H1 (cell line): ENCODE measurements around the gene BRD1. TPM values are rescaled to one million over a fixed set of nuclear protein-coding genes. Genes with fewer than 3 reads are reported as not detected.

Experiments used
- FOSL1 ChIP-seq: IDR thresholded peaks from 2 replicates; pipeline ENCODE4 v1.6.1; 2011; ENCODE audit warnings: mild to moderate bottlenecking, low read depth, low read length, moderate library complexity; ENCODE audit not compliant: insufficient read depth
- MAFK ChIP-seq: IDR thresholded peaks from 2 replicates; pipeline ENCODE4 v1.6.1; 2012; ENCODE audit warnings: low read depth, mild to moderate bottlenecking, improper control_type of control experiment, low read length
- RAD21 ChIP-seq, 2 experiments: IDR thresholded peaks in 1 of 2; conservative IDR thresholded peaks in 1 of 2; 2 replicates each; pipeline ENCODE4 v1.6.1; 2011; ENCODE audit warnings: low read depth in 2 of 2, low read length in 2 of 2, improper control_type of control experiment in 1 of 2, inconsistent platforms in 1 of 2, mild to moderate bottlenecking in 1 of 2, moderate library complexity in 1 of 2
- RNF2 ChIP-seq: fragments of 200-900, 300-1000 bp; sonication (generic); IDR thresholded peaks from 2 replicates; pipeline ENCODE4 v1.7.1; 2016; ENCODE audit warnings: borderline replicate concordance, low read depth, mild to moderate bottlenecking, antibody characterized with exemption, low read length; ENCODE audit not compliant: poor library complexity, severe bottlenecking; ENCODE audit errors: missing control alignments
- RXRA ChIP-seq: IDR thresholded peaks from 2 replicates; pipeline ENCODE4 v1.6.1; 2011; ENCODE audit warnings: low read depth, mild to moderate bottlenecking, low read length, moderate library complexity; ENCODE audit not compliant: insufficient read depth
- SP1 ChIP-seq: IDR thresholded peaks from 2 replicates; pipeline ENCODE4 v1.6.1; 2011; ENCODE audit warnings: low read depth, low read length
- polyA plus RNA-seq, 7 experiments: library from polyadenylated mRNA; depleted of rRNA in 3 of 7; stranded (reverse) in 5 of 7; unstranded in 2 of 7; fragments of >200 nt in 5 of 7; fragments of 200-250 nt in 2 of 7; gene quantifications; 1 replicate in 5 of 7; 2 replicates in 1 of 7; 4 replicates in 1 of 7; pipeline versions ENCODE4 v1.2.1 to v1.2.3, GENCODE V29; 2011 to 2013; ENCODE audit warnings: missing spikeins in 2 of 7, mixed read lengths in 2 of 7
- total RNA-seq: library from RNA; stranded (reverse); fragmentation: NEBNext Ultra II Directional; extraction: Animal tissue kit (Norgen Biotek cat#: 25700); gene quantifications from 2 replicates; pipeline ENCODE4 v1.2.1, GENCODE V29; 2021
- TF ChIP-seq, protein P1 (sequence below): fragments of 300-600 bp; sonication (generic); IDR thresholded peaks from 2 replicates; pipeline ENCODE4 v1.7.1; 2012; ENCODE audit warnings: low read length, moderate library complexity, mild to moderate bottlenecking, inconsistent platforms; ENCODE audit not compliant: insufficient replicate concordance
- TF ChIP-seq, protein P2 (sequence below), 3 experiments: IDR thresholded peaks; 1 replicate in 2 of 3; 2 replicates in 1 of 3; pipeline versions ENCODE4 v1.5.1 to v1.6.1; 2011; ENCODE audit warnings: low read length in 3 of 3, mild to moderate bottlenecking in 3 of 3, inconsistent platforms in 2 of 3, low read depth in 1 of 3, moderate library complexity in 1 of 3; ENCODE audit not compliant: insufficient read depth in 1 of 3; ENCODE audit errors: control extremely low read depth in 1 of 3

Gene BRD1
- total and polyA plus RNA-seq, 2 of the 8 experiments (the other 6 are each of a cell fraction or from before 2014, with no cell fraction given): 6.8 to 34.0 TPM

DNA sequence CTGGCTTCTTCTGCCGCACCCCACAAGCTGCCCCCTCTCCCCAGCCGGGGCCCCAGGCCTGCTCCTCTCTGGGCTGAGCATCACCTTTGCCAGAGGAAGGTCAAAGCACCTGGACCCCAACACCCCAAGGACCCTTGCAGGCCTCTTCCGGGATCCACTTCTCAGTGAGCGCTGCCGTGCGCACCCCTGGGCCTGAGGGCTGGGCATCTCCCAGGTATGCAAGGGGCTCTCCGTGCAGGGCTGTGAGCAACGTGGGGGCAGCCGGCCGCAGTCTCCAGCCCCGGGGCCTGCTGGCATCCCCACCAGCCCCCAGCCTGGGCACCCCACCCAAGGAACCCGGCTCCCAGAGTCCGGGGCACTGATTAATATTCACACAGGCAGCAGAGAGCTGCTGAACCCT is 64.0 kb downstream of the BRD1 start (continued):
- TF ChIP-seq, protein P1, sequence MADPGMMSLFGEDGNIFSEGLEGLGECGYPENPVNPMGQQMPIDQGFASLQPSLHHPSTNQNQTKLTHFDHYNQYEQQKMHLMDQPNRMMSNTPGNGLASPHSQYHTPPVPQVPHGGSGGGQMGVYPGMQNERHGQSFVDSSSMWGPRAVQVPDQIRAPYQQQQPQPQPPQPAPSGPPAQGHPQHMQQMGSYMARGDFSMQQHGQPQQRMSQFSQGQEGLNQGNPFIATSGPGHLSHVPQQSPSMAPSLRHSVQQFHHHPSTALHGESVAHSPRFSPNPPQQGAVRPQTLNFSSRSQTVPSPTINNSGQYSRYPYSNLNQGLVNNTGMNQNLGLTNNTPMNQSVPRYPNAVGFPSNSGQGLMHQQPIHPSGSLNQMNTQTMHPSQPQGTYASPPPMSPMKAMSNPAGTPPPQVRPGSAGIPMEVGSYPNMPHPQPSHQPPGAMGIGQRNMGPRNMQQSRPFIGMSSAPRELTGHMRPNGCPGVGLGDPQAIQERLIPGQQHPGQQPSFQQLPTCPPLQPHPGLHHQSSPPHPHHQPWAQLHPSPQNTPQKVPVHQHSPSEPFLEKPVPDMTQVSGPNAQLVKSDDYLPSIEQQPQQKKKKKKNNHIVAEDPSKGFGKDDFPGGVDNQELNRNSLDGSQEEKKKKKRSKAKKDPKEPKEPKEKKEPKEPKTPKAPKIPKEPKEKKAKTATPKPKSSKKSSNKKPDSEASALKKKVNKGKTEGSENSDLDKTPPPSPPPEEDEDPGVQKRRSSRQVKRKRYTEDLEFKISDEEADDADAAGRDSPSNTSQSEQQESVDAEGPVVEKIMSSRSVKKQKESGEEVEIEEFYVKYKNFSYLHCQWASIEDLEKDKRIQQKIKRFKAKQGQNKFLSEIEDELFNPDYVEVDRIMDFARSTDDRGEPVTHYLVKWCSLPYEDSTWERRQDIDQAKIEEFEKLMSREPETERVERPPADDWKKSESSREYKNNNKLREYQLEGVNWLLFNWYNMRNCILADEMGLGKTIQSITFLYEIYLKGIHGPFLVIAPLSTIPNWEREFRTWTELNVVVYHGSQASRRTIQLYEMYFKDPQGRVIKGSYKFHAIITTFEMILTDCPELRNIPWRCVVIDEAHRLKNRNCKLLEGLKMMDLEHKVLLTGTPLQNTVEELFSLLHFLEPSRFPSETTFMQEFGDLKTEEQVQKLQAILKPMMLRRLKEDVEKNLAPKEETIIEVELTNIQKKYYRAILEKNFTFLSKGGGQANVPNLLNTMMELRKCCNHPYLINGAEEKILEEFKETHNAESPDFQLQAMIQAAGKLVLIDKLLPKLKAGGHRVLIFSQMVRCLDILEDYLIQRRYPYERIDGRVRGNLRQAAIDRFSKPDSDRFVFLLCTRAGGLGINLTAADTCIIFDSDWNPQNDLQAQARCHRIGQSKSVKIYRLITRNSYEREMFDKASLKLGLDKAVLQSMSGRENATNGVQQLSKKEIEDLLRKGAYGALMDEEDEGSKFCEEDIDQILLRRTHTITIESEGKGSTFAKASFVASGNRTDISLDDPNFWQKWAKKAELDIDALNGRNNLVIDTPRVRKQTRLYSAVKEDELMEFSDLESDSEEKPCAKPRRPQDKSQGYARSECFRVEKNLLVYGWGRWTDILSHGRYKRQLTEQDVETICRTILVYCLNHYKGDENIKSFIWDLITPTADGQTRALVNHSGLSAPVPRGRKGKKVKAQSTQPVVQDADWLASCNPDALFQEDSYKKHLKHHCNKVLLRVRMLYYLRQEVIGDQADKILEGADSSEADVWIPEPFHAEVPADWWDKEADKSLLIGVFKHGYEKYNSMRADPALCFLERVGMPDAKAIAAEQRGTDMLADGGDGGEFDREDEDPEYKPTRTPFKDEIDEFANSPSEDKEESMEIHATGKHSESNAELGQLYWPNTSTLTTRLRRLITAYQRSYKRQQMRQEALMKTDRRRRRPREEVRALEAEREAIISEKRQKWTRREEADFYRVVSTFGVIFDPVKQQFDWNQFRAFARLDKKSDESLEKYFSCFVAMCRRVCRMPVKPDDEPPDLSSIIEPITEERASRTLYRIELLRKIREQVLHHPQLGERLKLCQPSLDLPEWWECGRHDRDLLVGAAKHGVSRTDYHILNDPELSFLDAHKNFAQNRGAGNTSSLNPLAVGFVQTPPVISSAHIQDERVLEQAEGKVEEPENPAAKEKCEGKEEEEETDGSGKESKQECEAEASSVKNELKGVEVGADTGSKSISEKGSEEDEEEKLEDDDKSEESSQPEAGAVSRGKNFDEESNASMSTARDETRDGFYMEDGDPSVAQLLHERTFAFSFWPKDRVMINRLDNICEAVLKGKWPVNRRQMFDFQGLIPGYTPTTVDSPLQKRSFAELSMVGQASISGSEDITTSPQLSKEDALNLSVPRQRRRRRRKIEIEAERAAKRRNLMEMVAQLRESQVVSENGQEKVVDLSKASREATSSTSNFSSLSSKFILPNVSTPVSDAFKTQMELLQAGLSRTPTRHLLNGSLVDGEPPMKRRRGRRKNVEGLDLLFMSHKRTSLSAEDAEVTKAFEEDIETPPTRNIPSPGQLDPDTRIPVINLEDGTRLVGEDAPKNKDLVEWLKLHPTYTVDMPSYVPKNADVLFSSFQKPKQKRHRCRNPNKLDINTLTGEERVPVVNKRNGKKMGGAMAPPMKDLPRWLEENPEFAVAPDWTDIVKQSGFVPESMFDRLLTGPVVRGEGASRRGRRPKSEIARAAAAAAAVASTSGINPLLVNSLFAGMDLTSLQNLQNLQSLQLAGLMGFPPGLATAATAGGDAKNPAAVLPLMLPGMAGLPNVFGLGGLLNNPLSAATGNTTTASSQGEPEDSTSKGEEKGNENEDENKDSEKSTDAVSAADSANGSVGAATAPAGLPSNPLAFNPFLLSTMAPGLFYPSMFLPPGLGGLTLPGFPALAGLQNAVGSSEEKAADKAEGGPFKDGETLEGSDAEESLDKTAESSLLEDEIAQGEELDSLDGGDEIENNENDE: no peak
- no peak for TF ChIP-seq SP1
- no peak for TF ChIP-seq FOSL1
- TF ChIP-seq RXRA: no peak
- no peak for TF ChIP-seq RAD21 (IDR thresholded peaks at IDR 0.05 in 1 of 2, conservative IDR thresholded peaks at IDR 0.05 in 1 of 2; ENCODE audit: low read depth in 2 of 2, low read length in 2 of 2)
- no peak for TF ChIP-seq RNF2
- TF ChIP-seq MAFK: no peak
- TF ChIP-seq, protein P2, sequence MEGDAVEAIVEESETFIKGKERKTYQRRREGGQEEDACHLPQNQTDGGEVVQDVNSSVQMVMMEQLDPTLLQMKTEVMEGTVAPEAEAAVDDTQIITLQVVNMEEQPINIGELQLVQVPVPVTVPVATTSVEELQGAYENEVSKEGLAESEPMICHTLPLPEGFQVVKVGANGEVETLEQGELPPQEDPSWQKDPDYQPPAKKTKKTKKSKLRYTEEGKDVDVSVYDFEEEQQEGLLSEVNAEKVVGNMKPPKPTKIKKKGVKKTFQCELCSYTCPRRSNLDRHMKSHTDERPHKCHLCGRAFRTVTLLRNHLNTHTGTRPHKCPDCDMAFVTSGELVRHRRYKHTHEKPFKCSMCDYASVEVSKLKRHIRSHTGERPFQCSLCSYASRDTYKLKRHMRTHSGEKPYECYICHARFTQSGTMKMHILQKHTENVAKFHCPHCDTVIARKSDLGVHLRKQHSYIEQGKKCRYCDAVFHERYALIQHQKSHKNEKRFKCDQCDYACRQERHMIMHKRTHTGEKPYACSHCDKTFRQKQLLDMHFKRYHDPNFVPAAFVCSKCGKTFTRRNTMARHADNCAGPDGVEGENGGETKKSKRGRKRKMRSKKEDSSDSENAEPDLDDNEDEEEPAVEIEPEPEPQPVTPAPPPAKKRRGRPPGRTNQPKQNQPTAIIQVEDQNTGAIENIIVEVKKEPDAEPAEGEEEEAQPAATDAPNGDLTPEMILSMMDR (IDR thresholded peaks at IDR 0.05; ENCODE audit: control extremely low read depth in 1 of 3, insufficient read depth in 1 of 3, low read depth in 1 of 3, low read length in 3 of 3): no peak
